Loucy (cell line): Measurements from ENCODE around the gene HBEGF.

Experiments
- EZH2phosphoT487 ChIP-seq: fragments of 200-600 bp; IDR thresholded peaks from 2 replicates; pipeline ENCODE4 v1.6.1; 2018; ENCODE audit warnings: antibody characterized with exemption, mild to moderate bottlenecking, moderate library complexity, borderline replicate concordance
- TF ChIP-seq, protein P1 (sequence below): fragments of 200-600 bp; sonication (generic); conservative IDR thresholded peaks from 2 replicates; pipeline ENCODE4 v1.5.1; 2014; ENCODE audit warnings: mild to moderate bottlenecking, antibody characterized with exemption, low read length

- TF ChIP-seq, protein P1, sequence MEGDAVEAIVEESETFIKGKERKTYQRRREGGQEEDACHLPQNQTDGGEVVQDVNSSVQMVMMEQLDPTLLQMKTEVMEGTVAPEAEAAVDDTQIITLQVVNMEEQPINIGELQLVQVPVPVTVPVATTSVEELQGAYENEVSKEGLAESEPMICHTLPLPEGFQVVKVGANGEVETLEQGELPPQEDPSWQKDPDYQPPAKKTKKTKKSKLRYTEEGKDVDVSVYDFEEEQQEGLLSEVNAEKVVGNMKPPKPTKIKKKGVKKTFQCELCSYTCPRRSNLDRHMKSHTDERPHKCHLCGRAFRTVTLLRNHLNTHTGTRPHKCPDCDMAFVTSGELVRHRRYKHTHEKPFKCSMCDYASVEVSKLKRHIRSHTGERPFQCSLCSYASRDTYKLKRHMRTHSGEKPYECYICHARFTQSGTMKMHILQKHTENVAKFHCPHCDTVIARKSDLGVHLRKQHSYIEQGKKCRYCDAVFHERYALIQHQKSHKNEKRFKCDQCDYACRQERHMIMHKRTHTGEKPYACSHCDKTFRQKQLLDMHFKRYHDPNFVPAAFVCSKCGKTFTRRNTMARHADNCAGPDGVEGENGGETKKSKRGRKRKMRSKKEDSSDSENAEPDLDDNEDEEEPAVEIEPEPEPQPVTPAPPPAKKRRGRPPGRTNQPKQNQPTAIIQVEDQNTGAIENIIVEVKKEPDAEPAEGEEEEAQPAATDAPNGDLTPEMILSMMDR = no peak
- no peak for TF ChIP-seq EZH2phosphoT487
Observed at GRCh38 chr5:140341591-140341990, 4.8 kb downstream of the HBEGF start.
